PC-3 (cell line): ENCODE data around the gene TRIM45. TPM values are rescaled to one million over a fixed set of nuclear protein-coding genes. Genes with fewer than 3 reads are reported as not detected.

Experiments
- ATAC-seq: fragments of 200-7000 bp; cut with Tn5 transposase; 2 replicates; pipeline ENCODE4 v1.9.1; 2020; ENCODE audit warnings: mild to moderate bottlenecking, moderate library complexity
- BruUV-seq: library from RNA; stranded (reverse); fragments of 400-500 nt; replicated peaks from 2 replicates; lab custom pipeline; 2021; lab: Mats Ljungman, UMichigan
- CTCF ChIA-PET: fragments of 300-600 bp; sonication (Branson Sonifier 250); formaldehyde crosslinking; loops from one replicate; lab custom pipeline; 2022; ENCODE audit warnings: antibody characterized with exemption; lab: Charles Lee
- POLR2A ChIA-PET: fragments of 300-600 bp; sonication (Branson Sonifier 250); formaldehyde crosslinking; loops from one replicate; lab custom pipeline; 2022; ENCODE audit warnings: antibody characterized with exemption; ENCODE audit not compliant: unreplicated experiment; lab: Charles Lee
- DNase-seq: peaks from one replicate; pipeline ENCODE4 v3.0.0-alpha.2; 2015
- H2AFZ ChIP-seq: fragments of 300-600 bp; sonication (generic); 2 replicates; pipeline ENCODE4 v1.6.0; 2016; ENCODE audit warnings: antibody characterized with exemption, low read length
- H3F3A ChIP-seq: fragments of 300-600 bp; sonication (generic); one replicate; pipeline ENCODE4 v1.6.0; 2017; ENCODE audit warnings: antibody characterized with exemption, low read length, control low read depth, mild to moderate bottlenecking; ENCODE audit not compliant: unreplicated experiment
- H3K27ac ChIP-seq: fragments of 300-600 bp; sonication (generic); 2 replicates; pipeline ENCODE4 v1.5.1; 2016; ENCODE audit warnings: mild to moderate bottlenecking, low read length
- H3K27me3 ChIP-seq: fragments of 300-600 bp; sonication (generic); 2 replicates; pipeline ENCODE4 v1.6.1; 2016; ENCODE audit warnings: low read length, mixed read lengths
- H3K36me3 ChIP-seq: fragments of 300-600 bp; sonication (generic); 2 replicates; pipeline ENCODE4 v1.6.1; 2016; ENCODE audit warnings: low read depth, mixed run types, low read length, mixed read lengths
- H3K4me1 ChIP-seq: fragments of 300-600 bp; sonication (generic); 2 replicates; pipeline ENCODE4 v1.5.1; 2016; ENCODE audit warnings: low read length; ENCODE audit not compliant: insufficient read depth
- H3K4me2 ChIP-seq: fragments of 300-600 bp; sonication (generic); 2 replicates; pipeline ENCODE4 v1.6.0; 2016; ENCODE audit warnings: low read length
- H3K4me3 ChIP-seq: fragments of 300-600 bp; sonication (generic); 2 replicates; pipeline ENCODE4 v1.5.1; 2016; ENCODE audit warnings: mild to moderate bottlenecking, low read length, mixed read lengths
- H3K79me2 ChIP-seq: fragments of 300-600 bp; sonication (generic); 2 replicates; pipeline ENCODE4 v1.6.1; 2017; ENCODE audit warnings: low read length, mixed read lengths
- H3K9ac ChIP-seq: fragments of 300-600 bp; sonication (generic); 2 replicates; pipeline ENCODE4 v1.6.0; 2016; ENCODE audit warnings: mild to moderate bottlenecking, low read length
- H3K9me2 ChIP-seq: fragments of 300-600 bp; sonication (generic); replicated peaks from 2 replicates; pipeline ENCODE4 v1.6.1; 2016; ENCODE audit warnings: mixed run types, low read length, mixed read lengths
- H3K9me3 ChIP-seq: fragments of 300-600 bp; sonication (generic); 2 replicates; pipeline ENCODE4 v1.6.1; 2016; ENCODE audit warnings: low read length, mixed read lengths
- H4K20me1 ChIP-seq: fragments of 300-600 bp; sonication (generic); 2 replicates; pipeline ENCODE4 v1.6.1; 2016; ENCODE audit warnings: low read length, mixed read lengths
- CTCF ChIP-seq: fragments of 300-600 bp; sonication (generic); conservative IDR thresholded peaks from 2 replicates; pipeline ENCODE4 v1.5.1; 2017; ENCODE audit warnings: antibody characterized with exemption, low read depth, mild to moderate bottlenecking, low read length
- EZH2 ChIP-seq: fragments of 300-600 bp; sonication (generic); IDR thresholded peaks from one replicate; pipeline ENCODE4 v1.6.1; 2017; ENCODE audit warnings: antibody characterized with exemption, mild to moderate bottlenecking, low read length; ENCODE audit not compliant: unreplicated experiment
- EZH2phosphoT487 ChIP-seq: fragments of 300-600 bp; sonication (generic); IDR thresholded peaks from 2 replicates; pipeline ENCODE4 v1.6.1; 2018; ENCODE audit warnings: mild to moderate bottlenecking, antibody characterized with exemption, low read length, borderline replicate concordance
- intact Hi-C: fragments of 100-400 bp; cut with micrococcal nuclease; formaldehyde crosslinking; loops from 2 replicates; pipeline ENCODE4 v1.9.0; 2023
- total RNA-seq: library from RNA; depleted of rRNA; stranded (reverse); fragments of >200 nt; gene quantifications from 2 replicates; pipeline ENCODE4 v1.2.3, GENCODE V29; 2014

TRIM45 gene
- total RNA-seq, 1 experiment from 2014 or later: 4.3 TPM

- Histone ChIP-seq H3K36me3 (peaks cover 41% of the 10 kb centered on the region), H3K79me2 (no peaks in the 10 kb centered on the region)
- BruUV-seq: no TSS peak
These were observed 37.3 kb downstream of the TRIM45 start for GRCh38 chr1:117084231-117084630.

GRCh38 chr1:117079737-117080136 lies 41.8 kb downstream of the TRIM45 start:
- Histone ChIP-seq H3K4me3 (no peak overlapping the region), H3K4me2 (no peak overlapping the region), H3K9me3 (no peaks in the 10 kb centered on the region), H3K4me1 (peaks cover 19% of the 10 kb centered on the region), H2AFZ (no peak overlapping the region), H3K9me2 (no peaks in the 10 kb centered on the region), H4K20me1 (no peaks in the 10 kb centered on the region), H3K27ac (no peak overlapping the region), H3F3A (no peaks in the 10 kb centered on the region), H3K79me2 (no peaks in the 10 kb centered on the region), H3K36me3 (peaks cover 65% of the 10 kb centered on the region), H3K27me3 (no peaks in the 10 kb centered on the region), H3K9ac (no peak overlapping the region)
- BruUV-seq: no TSS peak
- ChIA-PET CTCF (no interaction called here), POLR2A (no interaction called here)
- ATAC-seq (no peak), DNase-seq (no peak)
- intact Hi-C loops: no loop called here
- TF ChIP-seq EZH2phosphoT487: no peak
- TF ChIP-seq EZH2: no peak
- no peak for TF ChIP-seq CTCF

More at GRCh38 chr1:117084231-117084630, 37.3 kb downstream of the TRIM45 start:
- Histone ChIP-seq H3K4me1 (no peaks in the 10 kb centered on the region), H3K4me2 (no peak overlapping the region), H3K27ac (no peak overlapping the region), H3K9me2 (no peaks in the 10 kb centered on the region), H3K27me3 (no peaks in the 10 kb centered on the region), H3K9ac (no peak overlapping the region), H3F3A (no peaks in the 10 kb centered on the region), H4K20me1 (no peaks in the 10 kb centered on the region), H3K9me3 (no peaks in the 10 kb centered on the region), H2AFZ (no peak overlapping the region), H3K4me3 (no peak overlapping the region)
- no peak for ATAC-seq
- no peak for DNase-seq
- POLR2A ChIA-PET: no interaction called here
- CTCF ChIA-PET: no interaction called here
- TF ChIP-seq CTCF (no peak), EZH2 (no peak), EZH2phosphoT487 (no peak)
- intact Hi-C loops: no loop called here

- TF ChIP-seq CTCF (no peak), EZH2phosphoT487 (no peak), EZH2 (no peak)
- intact Hi-C loops: loop anchor here (2.0 kb wide), 1 partner anchor 16 kb away; no protein-coding TSS in a partner anchor
- Histone ChIP-seq H3K27me3 (no peaks in the 10 kb centered on the region), H3K9me2 (no peaks in the 10 kb centered on the region), H3K4me2 (no peak overlapping the region), H2AFZ (no peak overlapping the region), H4K20me1 (no peaks in the 10 kb centered on the region), H3K9me3 (no peaks in the 10 kb centered on the region), H3K4me3 (no peak overlapping the region), H3K9ac (no peak overlapping the region), H3K36me3 (peaks cover 60% of the 10 kb centered on the region), H3F3A (no peaks in the 10 kb centered on the region), H3K27ac (peak overlapping the region; percentile 57), H3K79me2 (no peaks in the 10 kb centered on the region), H3K4me1 (peaks cover 19% of the 10 kb centered on the region)
- ChIA-PET POLR2A (interaction anchor here (0.6 to 1.4 kb wide), 3 partner anchors 16 to 209 kb away, joined by 3 to 7 read pairs (median 3); no protein-coding TSS in a partner anchor), CTCF (interaction anchor here (0.5 to 1.3 kb wide), 4 partner anchors 51 to 422 kb away, joined by 3 to 7 read pairs (median 5); no protein-coding TSS in a partner anchor)
- peak; percentile 88 for DNase-seq
- ATAC-seq: peak; percentile 99
- no TSS peak for BruUV-seq
These were observed 44.3 kb downstream of the TRIM45 start for GRCh38 chr1:117077267-117077666.
